Mammary epithelial cell (primary cell): Measurements from ENCODE around the gene MRPL10.

ENCODE experiments used
- EZH2 ChIP-seq: IDR thresholded peaks from 2 replicates; pipeline ENCODE4 v1.6.1; 2012; ENCODE audit warnings: low read length, inconsistent platforms, borderline replicate concordance
- TF ChIP-seq, protein P1 (sequence below), 2 donors: IDR thresholded peaks in 1 of 2; conservative IDR thresholded peaks in 1 of 2; 2 replicates each; pipeline ENCODE4 v1.5.1; 2011 to 2012; ENCODE audit warnings: inconsistent platforms in 2 of 2, low read length in 2 of 2, mild to moderate bottlenecking in 2 of 2, control low read depth in 1 of 2, low read depth in 1 of 2; ENCODE audit not compliant: insufficient read depth in 1 of 2; ENCODE audit errors: extremely low read depth in 1 of 2

GRCh38 chr17:47857551-47858455 lies 26.5 kb upstream of the MRPL10 start:
- TF ChIP-seq, protein P1, sequence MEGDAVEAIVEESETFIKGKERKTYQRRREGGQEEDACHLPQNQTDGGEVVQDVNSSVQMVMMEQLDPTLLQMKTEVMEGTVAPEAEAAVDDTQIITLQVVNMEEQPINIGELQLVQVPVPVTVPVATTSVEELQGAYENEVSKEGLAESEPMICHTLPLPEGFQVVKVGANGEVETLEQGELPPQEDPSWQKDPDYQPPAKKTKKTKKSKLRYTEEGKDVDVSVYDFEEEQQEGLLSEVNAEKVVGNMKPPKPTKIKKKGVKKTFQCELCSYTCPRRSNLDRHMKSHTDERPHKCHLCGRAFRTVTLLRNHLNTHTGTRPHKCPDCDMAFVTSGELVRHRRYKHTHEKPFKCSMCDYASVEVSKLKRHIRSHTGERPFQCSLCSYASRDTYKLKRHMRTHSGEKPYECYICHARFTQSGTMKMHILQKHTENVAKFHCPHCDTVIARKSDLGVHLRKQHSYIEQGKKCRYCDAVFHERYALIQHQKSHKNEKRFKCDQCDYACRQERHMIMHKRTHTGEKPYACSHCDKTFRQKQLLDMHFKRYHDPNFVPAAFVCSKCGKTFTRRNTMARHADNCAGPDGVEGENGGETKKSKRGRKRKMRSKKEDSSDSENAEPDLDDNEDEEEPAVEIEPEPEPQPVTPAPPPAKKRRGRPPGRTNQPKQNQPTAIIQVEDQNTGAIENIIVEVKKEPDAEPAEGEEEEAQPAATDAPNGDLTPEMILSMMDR (conservative IDR thresholded peaks at IDR 0.05 in 1 of 2, IDR thresholded peaks at IDR 0.05 in 1 of 2; ENCODE audit: extremely low read depth in 1 of 2, insufficient read depth in 1 of 2, low read depth in 1 of 2, low read length in 2 of 2): no peak
- TF ChIP-seq EZH2: no peak
